WTC11 (cell line): Measurements from ENCODE around the gene TFF2. TPM values are rescaled to one million over a fixed set of nuclear protein-coding genes. Genes with fewer than 3 reads are reported as not detected.

Experiments
- ATAC-seq: fragments of 200-7000 bp; cut with Tn5 transposase; 2 replicates; pipeline ENCODE4 v1.10.0; 2021; ENCODE audit warnings: mild to moderate bottlenecking, moderate library complexity
- CTCF ChIA-PET: fragments of 300-600 bp; sonication (Branson Sonifier 250); formaldehyde crosslinking; loops from one replicate; lab custom pipeline; 2021; ENCODE audit warnings: antibody characterized with exemption; lab: Charles Lee
- POLR2A ChIA-PET: fragments of 350-600 bp; sonication (Branson Sonifier 250); formaldehyde crosslinking; loops from one replicate; lab custom pipeline; 2021; ENCODE audit warnings: antibody characterized with exemption; lab: Charles Lee
- DNase-seq: peaks from one replicate; pipeline ENCODE4 v3.0.0; 2021; ENCODE audit warnings: low spot score
- H3K27ac Mint-ChIP-seq: 2 replicates; pipeline ENCODE4 v1.8.0; 2021; ENCODE audit warnings: mixed read lengths
- H3K27me3 Mint-ChIP-seq: 2 replicates; pipeline ENCODE4 v1.8.0; 2021; ENCODE audit warnings: low read depth, mild to moderate bottlenecking, moderate library complexity, mixed read lengths
- H3K36me3 Mint-ChIP-seq: 2 replicates; pipeline ENCODE4 v1.8.0; 2021; ENCODE audit warnings: mixed read lengths
- H3K4me1 Mint-ChIP-seq: 2 replicates; pipeline ENCODE4 v1.8.0; 2022; ENCODE audit warnings: mixed read lengths
- H3K4me3 Mint-ChIP-seq: 2 replicates; pipeline ENCODE4 v1.8.0; 2021; ENCODE audit warnings: mild to moderate bottlenecking, moderate library complexity, mixed read lengths
- H3K9me3 Mint-ChIP-seq: 2 replicates; pipeline ENCODE4 v1.8.0; 2021; ENCODE audit warnings: mixed read lengths
- ARID4B ChIP-seq: sonication (generic); formaldehyde crosslinking; IDR thresholded peaks from 2 replicates; pipeline ENCODE4 v1.8.0; 2023; ENCODE audit warnings: missing genetic modification reagents, mild to moderate bottlenecking, borderline replicate concordance
- ATF1 ChIP-seq: sonication (generic); formaldehyde crosslinking; IDR thresholded peaks from 2 replicates; pipeline ENCODE4 v1.8.1; 2023; ENCODE audit warnings: mild to moderate bottlenecking, moderate library complexity, missing genetic modification reagents
- ATF2 ChIP-seq: sonication (generic); formaldehyde crosslinking; IDR thresholded peaks from 2 replicates; pipeline ENCODE4 v1.8.1; 2022; ENCODE audit warnings: low read depth, missing genetic modification reagents, borderline replicate concordance
- CBFB ChIP-seq: sonication (generic); formaldehyde crosslinking; IDR thresholded peaks from 2 replicates; pipeline ENCODE4 v1.8.1; 2022; ENCODE audit warnings: mild to moderate bottlenecking, low read depth, missing genetic modification reagents
- CDX4 ChIP-seq: fragments of 250-450 bp; sonication (Bioruptor Pico); IDR thresholded peaks from 2 replicates; pipeline ENCODE4 v1.9.0; 2021; ENCODE audit warnings: moderate library complexity, mild to moderate bottlenecking, inconsistent platforms, borderline replicate concordance
- CREB1 ChIP-seq: sonication (generic); formaldehyde crosslinking; IDR thresholded peaks from 2 replicates; pipeline ENCODE4 v1.8.0; 2023; ENCODE audit warnings: mild to moderate bottlenecking, missing genetic modification reagents
- CREM ChIP-seq: sonication (generic); formaldehyde crosslinking; IDR thresholded peaks from 2 replicates; pipeline ENCODE4 v1.8.1; 2022; ENCODE audit warnings: mild to moderate bottlenecking, missing genetic modification reagents, moderate library complexity
- E2F4 ChIP-seq: sonication (generic); formaldehyde crosslinking; IDR thresholded peaks from 2 replicates; pipeline ENCODE4 v1.8.1; 2022; ENCODE audit warnings: low read depth, mild to moderate bottlenecking, moderate library complexity, missing genetic modification reagents, borderline replicate concordance
- EMX1 ChIP-seq: fragments of 250-450 bp; sonication (Bioruptor Pico); IDR thresholded peaks from 2 replicates; pipeline ENCODE4 v1.8.0; 2021; ENCODE audit warnings: mild to moderate bottlenecking
- GTF2I ChIP-seq: fragments of 250-450 bp; sonication (Bioruptor Pico); conservative IDR thresholded peaks from 2 replicates; pipeline ENCODE4 v1.4.0; 2021; ENCODE audit warnings: mild to moderate bottlenecking
- NR1H2 ChIP-seq: sonication (generic); formaldehyde crosslinking; IDR thresholded peaks from 2 replicates; pipeline ENCODE4 v1.9.0; 2021; ENCODE audit warnings: mild to moderate bottlenecking, moderate library complexity, missing genetic modification reagents
- NR3C1 ChIP-seq: sonication (generic); formaldehyde crosslinking; conservative IDR thresholded peaks from 2 replicates; pipeline ENCODE4 v1.8.1; 2023; ENCODE audit warnings: low read depth, mild to moderate bottlenecking, missing genetic modification reagents
- SOX15 ChIP-seq: fragments of 250-450 bp; sonication (Bioruptor Pico); IDR thresholded peaks from 2 replicates; pipeline ENCODE4 v1.9.0; 2021; ENCODE audit warnings: mild to moderate bottlenecking
- TEAD1 ChIP-seq: sonication (generic); formaldehyde crosslinking; IDR thresholded peaks from 2 replicates; pipeline ENCODE4 v1.8.0; 2022; ENCODE audit warnings: mild to moderate bottlenecking, missing genetic modification reagents
- TEAD4 ChIP-seq: sonication (generic); formaldehyde crosslinking; IDR thresholded peaks from 2 replicates; pipeline ENCODE4 v1.8.0; 2022; ENCODE audit warnings: mild to moderate bottlenecking, missing genetic modification reagents
- USF1 ChIP-seq: sonication (generic); formaldehyde crosslinking; IDR thresholded peaks from 2 replicates; pipeline ENCODE4 v1.8.0; 2022; ENCODE audit warnings: mild to moderate bottlenecking, missing genetic modification reagents
- ZNF263 ChIP-seq: sonication (generic); formaldehyde crosslinking; IDR thresholded peaks from 2 replicates; pipeline ENCODE4 v1.8.1; 2022; ENCODE audit warnings: low read depth, mild to moderate bottlenecking, moderate library complexity, missing genetic modification reagents
- ZNF317 ChIP-seq: sonication (generic); formaldehyde crosslinking; IDR thresholded peaks from 2 replicates; pipeline ENCODE4 v1.8.1; 2023; ENCODE audit warnings: low read depth, mild to moderate bottlenecking, moderate library complexity, missing genetic modification reagents, borderline replicate concordance
- ZNF671 ChIP-seq: fragments of 250-450 bp; sonication (Bioruptor Pico); IDR thresholded peaks from 2 replicates; pipeline ENCODE4 v1.8.0; 2021; ENCODE audit warnings: mild to moderate bottlenecking
- total RNA-seq: library from RNA; stranded (reverse); gene quantifications from 3 replicates; pipeline ENCODE4 v1.2.3, GENCODE V29; 2021

Gene TFF2
- total RNA-seq, 1 experiment from 2014 or later = 0.33 TPM

- TF ChIP-seq NR3C1 (CRISPR knock-in tag) = no peak
- no peak overlapping the region for H3K4me3 Mint-ChIP-seq
- ATAC-seq = no peak
- H3K4me1 Mint-ChIP-seq = peaks cover 12% of the 10 kb centered on the region
- CTCF ChIA-PET = interaction anchor here (0.9 to 1.7 kb wide), 5 partner anchors 8 to 194 kb away, joined by 3 to 12 read pairs (median 4); no protein-coding TSS in a partner anchor
- no peak for DNase-seq
- H3K27me3 Mint-ChIP-seq = no peaks in the 10 kb centered on the region
- H3K9me3 Mint-ChIP-seq = no peaks in the 10 kb centered on the region
- no peaks in the 10 kb centered on the region for H3K36me3 Mint-ChIP-seq
- POLR2A ChIA-PET = no interaction called here
- no peak overlapping the region for H3K27ac Mint-ChIP-seq
Observed at GRCh38 chr21:42301371-42302075, 49.3 kb downstream of the TFF2 start.

- TF ChIP-seq ATF1 (CRISPR knock-in tag) = no peak
- no peak for TF ChIP-seq NR3C1 (CRISPR knock-in tag)
- no peak for TF ChIP-seq CREM (CRISPR knock-in tag)
- no peak for TF ChIP-seq GTF2I (CRISPR knock-in tag)
- TF ChIP-seq NR1H2 (CRISPR knock-in tag) = no peak
- TF ChIP-seq E2F4 (CRISPR knock-in tag) = no peak
- TF ChIP-seq USF1 = no peak
- TF ChIP-seq SOX15 (CRISPR knock-in tag) = no peak
- no peak for TF ChIP-seq TEAD4 (CRISPR knock-in tag)
- no peak for TF ChIP-seq CDX4 (CRISPR knock-in tag)
- no peak for TF ChIP-seq ZNF317 (CRISPR knock-in tag)
- TF ChIP-seq TEAD1 = no peak
- no peak for TF ChIP-seq EMX1 (CRISPR knock-in tag)
- TF ChIP-seq CREB1 (CRISPR knock-in tag) = no peak
- TF ChIP-seq CBFB = no peak
- no peak for TF ChIP-seq ATF2
- TF ChIP-seq ARID4B (CRISPR knock-in tag) = no peak
- no peak for TF ChIP-seq ZNF263
- TF ChIP-seq ZNF671 = no peak
- Mint-ChIP-seq H3K27me3 (no peaks in the 10 kb centered on the region), H3K9me3 (no peaks in the 10 kb centered on the region), H3K36me3 (no peaks in the 10 kb centered on the region), H3K4me3 (no peak overlapping the region), H3K4me1 (peaks cover 12% of the 10 kb centered on the region), H3K27ac (no peak overlapping the region)
- no peak for ATAC-seq
- CTCF ChIA-PET = interaction anchor here (0.9 to 1.7 kb wide), 5 partner anchors 9 to 193 kb away, joined by 3 to 12 read pairs (median 4); no protein-coding TSS in a partner anchor
- POLR2A ChIA-PET = no interaction called here
- DNase-seq = no peak
Observed at GRCh38 chr21:42300956-42301355, 49.8 kb downstream of the TFF2 start.
